A673 (cell line): ENCODE measurements around the gene CDCP2.

ENCODE experiments used
- CTCF ChIP-seq: fragments of 300-800, 200-600 bp; sonication (generic); conservative IDR thresholded peaks from 2 replicates; pipeline ENCODE4 v1.5.1; 2017; ENCODE audit warnings: low read depth, mild to moderate bottlenecking, antibody characterized with exemption, low read length, moderate library complexity, mixed read lengths
- EZH2 ChIP-seq: fragments of 200-600 bp; sonication (generic); IDR thresholded peaks from 2 replicates; pipeline ENCODE4 v1.6.1; 2017; ENCODE audit warnings: borderline replicate concordance, low read depth, mild to moderate bottlenecking, mixed read lengths, antibody characterized with exemption, low read length; ENCODE audit not compliant: poor library complexity, severe bottlenecking

- TF ChIP-seq CTCF (no peak), EZH2 (no peak)
Observed at GRCh38 chr1:54144366-54144765, 8.4 kb downstream of the CDCP2 start.
